ENCODE results near the gene TGIF1. TPM values are rescaled to one million over a fixed set of nuclear protein-coding genes. Genes with fewer than 3 reads are reported as not detected.

TGIF1 gene
- polyA plus RNA-seq, 3 donors = 32.2 to 109 (median 39.8) TPM

- Histone ChIP-seq H3K4me1 (ENCODE audit: control insufficient read depth in 1 of 2, insufficient read depth in 2 of 2, low read length in 2 of 2) (peaks cover 29 to 31% of the 10 kb centered on the region in 2 donors), H3K27me3 (ENCODE audit: control insufficient read depth in 2 of 2, insufficient read depth in 2 of 2, low read length in 2 of 2) (peaks cover 0 to 3% of the 10 kb centered on the region in 2 donors), H3K36me3 (replicated peaks in 1 of 2; ENCODE audit: control insufficient read depth in 1 of 2, insufficient read depth in 2 of 2, low read length in 2 of 2) (no peaks in the 10 kb centered on the region), H3K79me2 (ENCODE audit: insufficient read depth, low read length) (no peaks in the 10 kb centered on the region), H4K20me1 (ENCODE audit: insufficient read depth, low read length) (no peaks in the 10 kb centered on the region), H3K4me2 (replicated peaks; ENCODE audit: extremely low read depth, low read length, poor library complexity, severe bottlenecking) (no peak overlapping the region), H3K9me3 (replicated peaks in 1 of 2; ENCODE audit: control insufficient read depth in 1 of 2, insufficient read depth in 1 of 2, low read length in 2 of 2) (no peaks in the 10 kb centered on the region), H3K9ac (ENCODE audit: insufficient read depth, low read length, poor library complexity, severe bottlenecking) (no peak overlapping the region), H2AFZ (ENCODE audit: insufficient read depth, low read depth, low read length, poor library complexity, severe bottlenecking) (no peak overlapping the region), H3K27ac (ENCODE audit: low read depth in 1 of 2, low read length in 2 of 2) (no peak overlapping the region), H3K4me3 (replicated peaks in 1 of 3; ENCODE audit: low read depth in 2 of 3, low read length in 3 of 3) (no peak overlapping the region)
- no peak overlapping the region for H3K4me3 Mint-ChIP-seq
- intact Hi-C loops (cut with micrococcal nuclease) = loop anchor here in 1 of 2 donors (10.0 kb wide), 2 partner anchors 449 to 789 kb away; partner anchors contain the start of gene SMCHD1
- H3K27me3 Mint-ChIP-seq (ENCODE audit: low read depth in 3 of 3) = peaks cover 1 to 3% (median 3%) of the 10 kb centered on the region in 3 donors
- no CpG with 5 or more reads among the region's 3 CpGs for WGBS (ENCODE audit: insufficient coverage)
- no peak overlapping the region for H3K27ac Mint-ChIP-seq
- H3K4me1 Mint-ChIP-seq = peaks cover 23% of the 10 kb centered on the region
- H3K9me3 Mint-ChIP-seq = no peaks in the 10 kb centered on the region
- TF ChIP-seq CTCF (IDR thresholded peaks at IDR 0.05) = no peak
- H3K36me3 Mint-ChIP-seq = no peaks in the 10 kb centered on the region
- no peak for DNase-seq
These were observed 5.7 kb upstream of the TGIF1 start for GRCh38 chr18:3444296-3444695.

DNA sequence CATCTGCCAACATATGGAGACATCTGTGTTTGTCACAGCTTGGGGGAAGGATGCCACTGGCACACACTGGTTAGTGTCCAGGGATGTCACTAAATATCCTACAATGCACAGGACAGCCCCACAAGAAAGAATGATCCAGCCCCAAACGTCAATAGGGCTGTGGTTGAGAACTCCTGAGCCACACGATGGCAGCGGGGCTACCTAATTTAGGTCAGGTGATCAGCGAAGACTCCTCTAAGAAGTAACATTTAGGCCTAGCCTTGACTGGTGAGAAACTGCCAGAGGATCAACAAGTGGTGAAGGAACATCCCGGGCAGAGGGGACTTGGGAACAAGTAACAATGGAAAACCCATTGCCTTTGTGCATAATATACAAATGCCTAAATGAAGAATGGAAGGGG, 5.0 kb upstream of the TGIF1 start:
- WGBS (ENCODE audit: insufficient coverage) = 81% methylated on average over 3 of the region's 5 CpGs
- Histone ChIP-seq H3K9me3 (replicated peaks in 1 of 2; ENCODE audit: control insufficient read depth in 1 of 2, insufficient read depth in 1 of 2, low read length in 2 of 2) (no peaks in the 10 kb centered on the region), H3K4me3 (replicated peaks in 1 of 3; ENCODE audit: low read depth in 2 of 3, low read length in 3 of 3) (no peak overlapping the region), H3K4me1 (ENCODE audit: control insufficient read depth in 1 of 2, insufficient read depth in 2 of 2, low read length in 2 of 2) (peaks cover 29 to 31% of the 10 kb centered on the region in 2 donors), H3K4me2 (replicated peaks; ENCODE audit: extremely low read depth, low read length, poor library complexity, severe bottlenecking) (no peak overlapping the region), H3K27ac (ENCODE audit: low read depth in 1 of 2, low read length in 2 of 2) (no peak overlapping the region), H2AFZ (ENCODE audit: insufficient read depth, low read depth, low read length, poor library complexity, severe bottlenecking) (no peak overlapping the region), H3K79me2 (ENCODE audit: insufficient read depth, low read length) (no peaks in the 10 kb centered on the region), H3K27me3 (ENCODE audit: control insufficient read depth in 2 of 2, insufficient read depth in 2 of 2, low read length in 2 of 2) (peaks cover 0 to 3% of the 10 kb centered on the region in 2 donors), H3K36me3 (replicated peaks in 1 of 2; ENCODE audit: control insufficient read depth in 1 of 2, insufficient read depth in 2 of 2, low read length in 2 of 2) (no peaks in the 10 kb centered on the region), H3K9ac (ENCODE audit: insufficient read depth, low read length, poor library complexity, severe bottlenecking) (no peak overlapping the region), H4K20me1 (ENCODE audit: insufficient read depth, low read length) (no peaks in the 10 kb centered on the region)
- no peak for DNase-seq
- TF ChIP-seq CTCF (IDR thresholded peaks at IDR 0.05) = no peak
- H3K4me1 Mint-ChIP-seq = peaks cover 23% of the 10 kb centered on the region
- H3K4me3 Mint-ChIP-seq = no peak overlapping the region
- H3K36me3 Mint-ChIP-seq = no peaks in the 10 kb centered on the region
- intact Hi-C loops (cut with micrococcal nuclease) = loop anchor here (5.0 to 10.0 kb wide), 5 partner anchors 148 to 790 kb away; partner anchors contain the start of genes MYL12B (in 1 of the 2) and SMCHD1 (in 1 of the 2)
- H3K27me3 Mint-ChIP-seq (ENCODE audit: low read depth in 3 of 3) = peaks cover 1 to 3% (median 3%) of the 10 kb centered on the region in 3 donors
- no peaks in the 10 kb centered on the region for H3K9me3 Mint-ChIP-seq
- peak overlapping the region in 4 of 7 donors; percentile 50 to 100 (median 66) for H3K27ac Mint-ChIP-seq

All from CD14-positive monocyte (primary cell).